ENCODE measurements around the gene SCN2B.

GRCh38 chr11:118163494-118163893 lies 12.9 kb downstream of the SCN2B start:
- TF ChIP-seq, protein P1, sequence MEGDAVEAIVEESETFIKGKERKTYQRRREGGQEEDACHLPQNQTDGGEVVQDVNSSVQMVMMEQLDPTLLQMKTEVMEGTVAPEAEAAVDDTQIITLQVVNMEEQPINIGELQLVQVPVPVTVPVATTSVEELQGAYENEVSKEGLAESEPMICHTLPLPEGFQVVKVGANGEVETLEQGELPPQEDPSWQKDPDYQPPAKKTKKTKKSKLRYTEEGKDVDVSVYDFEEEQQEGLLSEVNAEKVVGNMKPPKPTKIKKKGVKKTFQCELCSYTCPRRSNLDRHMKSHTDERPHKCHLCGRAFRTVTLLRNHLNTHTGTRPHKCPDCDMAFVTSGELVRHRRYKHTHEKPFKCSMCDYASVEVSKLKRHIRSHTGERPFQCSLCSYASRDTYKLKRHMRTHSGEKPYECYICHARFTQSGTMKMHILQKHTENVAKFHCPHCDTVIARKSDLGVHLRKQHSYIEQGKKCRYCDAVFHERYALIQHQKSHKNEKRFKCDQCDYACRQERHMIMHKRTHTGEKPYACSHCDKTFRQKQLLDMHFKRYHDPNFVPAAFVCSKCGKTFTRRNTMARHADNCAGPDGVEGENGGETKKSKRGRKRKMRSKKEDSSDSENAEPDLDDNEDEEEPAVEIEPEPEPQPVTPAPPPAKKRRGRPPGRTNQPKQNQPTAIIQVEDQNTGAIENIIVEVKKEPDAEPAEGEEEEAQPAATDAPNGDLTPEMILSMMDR (IDR thresholded peaks at IDR 0.05) = no peak
- no peak for TF ChIP-seq POLR2A (IDR thresholded peaks at IDR 0.05)
